Stimulated activated CD4-positive, alpha-beta T cell treated with anti-CD3 and anti-CD28 coated beads, Interleukin-4, amount 100 ng/mL, for 24 hours (primary cell): Measurements from ENCODE around the gene PEAK1.

Experiments used
- DNase-seq: peaks from one replicate; pipeline ENCODE4 v3.0.0-alpha.2; 2020

PEAK1 gene

DNA sequence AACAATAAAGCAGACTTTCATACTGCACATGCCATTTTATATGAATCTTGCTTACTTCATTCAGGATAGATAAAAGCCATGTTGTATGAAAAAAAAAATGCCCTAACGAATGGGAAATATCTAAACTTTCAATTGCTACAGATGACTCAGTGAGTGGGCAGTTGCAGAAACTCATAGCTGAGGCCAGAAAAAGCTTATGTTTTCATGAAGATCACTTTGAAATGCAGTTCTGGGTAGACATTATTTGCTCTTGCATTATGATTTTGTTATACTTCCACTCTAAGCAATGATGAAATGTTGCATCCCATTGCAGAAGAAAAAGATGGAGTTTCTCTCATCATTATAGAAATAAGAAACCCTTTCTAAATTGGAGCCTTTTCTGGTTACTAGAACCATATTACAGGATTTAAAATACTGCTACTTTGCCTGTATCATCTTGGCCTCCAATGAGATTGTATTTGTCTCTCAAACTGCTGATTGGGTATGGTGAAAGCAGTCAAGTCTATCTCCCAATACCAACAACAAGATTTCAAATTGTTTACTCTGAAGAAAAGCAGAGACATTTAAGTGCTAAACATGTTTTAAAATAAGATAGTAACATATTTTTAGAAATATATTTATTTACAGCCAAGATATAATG, 17.0 kb downstream of the PEAK1 start:
- DNase-seq = no peak

DNA sequence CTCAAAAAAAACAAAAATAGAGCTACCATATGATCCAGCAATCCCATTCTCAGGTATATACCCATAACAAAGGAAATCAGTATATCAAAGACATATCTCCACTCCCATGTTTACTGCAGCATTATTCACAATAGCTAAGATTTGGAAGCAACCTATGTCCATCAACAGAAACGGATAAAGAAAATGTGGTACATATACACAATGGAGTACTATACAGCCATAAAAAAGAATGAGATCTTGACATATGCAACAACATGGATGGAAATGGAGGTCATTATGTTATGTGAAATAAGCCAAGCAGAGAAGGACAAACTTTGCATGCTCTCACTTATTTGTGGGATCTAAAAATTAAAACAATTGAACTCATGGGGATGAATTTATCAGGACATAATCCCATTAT, 19.6 kb downstream of the PEAK1 start:
- no peak for DNase-seq

DNA sequence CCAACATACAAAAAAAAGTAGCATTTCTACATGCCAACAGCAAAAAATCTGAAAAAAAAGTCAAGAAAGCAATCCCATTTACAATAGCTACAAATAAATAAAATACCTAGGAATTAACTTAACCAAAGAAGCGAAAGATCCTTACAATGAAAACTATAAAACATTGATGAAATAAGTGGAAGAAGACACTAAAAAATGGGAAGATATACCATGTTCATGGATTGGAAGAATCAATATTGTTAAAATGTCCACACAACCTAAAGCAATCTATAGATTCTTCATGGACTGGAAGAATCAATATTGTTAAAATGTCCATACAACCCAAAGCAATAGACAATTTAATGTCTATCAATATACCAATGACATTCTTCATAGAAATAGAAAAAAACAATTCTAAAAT, 21.0 kb downstream of the PEAK1 start:
- DNase-seq = no peak

DNA sequence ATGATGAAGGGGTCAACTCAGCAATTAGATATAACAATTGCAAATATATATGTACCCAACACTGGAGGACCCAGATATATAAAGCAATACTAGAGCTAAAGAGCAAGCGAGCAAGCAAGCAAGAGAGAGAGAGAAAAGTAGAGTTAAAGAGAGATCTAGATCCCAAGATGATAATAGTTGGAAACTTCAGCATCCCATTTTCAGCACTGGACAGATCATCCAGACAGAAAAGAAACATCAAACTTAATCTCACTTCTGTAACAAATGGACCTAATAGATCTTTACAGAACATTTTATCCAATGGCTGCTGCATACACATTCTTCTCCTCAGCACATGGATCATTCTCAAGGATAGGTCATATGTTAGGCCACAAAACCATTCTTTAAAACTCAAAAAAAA, 23.2 kb downstream of the PEAK1 start:
- no peak for DNase-seq

DNA sequence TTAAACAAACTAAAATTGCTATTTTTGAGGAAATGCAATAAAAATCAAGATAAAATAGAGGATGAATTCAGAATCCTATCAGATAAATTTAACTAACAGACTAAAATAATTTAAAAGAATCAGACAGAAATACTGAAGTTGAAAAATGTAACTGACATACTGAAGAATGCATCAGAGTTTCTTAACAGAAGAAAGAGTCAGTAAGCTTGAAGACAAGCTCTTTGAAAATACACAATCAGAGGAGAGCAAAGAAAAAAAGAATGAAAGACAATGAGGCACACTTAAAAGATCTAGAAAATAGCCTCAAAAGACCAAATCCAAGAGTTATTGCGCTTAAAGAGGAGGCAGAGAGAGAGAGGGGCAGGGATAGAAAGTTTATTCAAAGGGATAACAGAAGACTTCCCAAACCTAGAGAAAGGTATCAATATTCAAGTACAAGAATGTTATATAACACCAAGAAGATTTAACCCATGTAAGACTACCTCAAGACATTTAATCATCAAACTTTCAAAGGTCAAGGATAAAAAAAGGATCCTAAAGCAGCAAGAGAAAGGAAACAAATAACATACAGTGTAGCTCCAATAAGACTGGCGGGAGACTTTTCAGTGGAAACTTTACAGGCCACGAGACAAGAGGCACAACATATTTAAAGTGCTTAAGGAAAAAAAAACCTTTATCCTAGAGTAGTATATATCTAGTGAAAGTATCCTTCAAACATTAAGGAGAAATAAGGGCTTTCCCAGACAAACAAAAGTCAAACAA, 24.7 kb downstream of the PEAK1 start:
- no peak for DNase-seq

DNA sequence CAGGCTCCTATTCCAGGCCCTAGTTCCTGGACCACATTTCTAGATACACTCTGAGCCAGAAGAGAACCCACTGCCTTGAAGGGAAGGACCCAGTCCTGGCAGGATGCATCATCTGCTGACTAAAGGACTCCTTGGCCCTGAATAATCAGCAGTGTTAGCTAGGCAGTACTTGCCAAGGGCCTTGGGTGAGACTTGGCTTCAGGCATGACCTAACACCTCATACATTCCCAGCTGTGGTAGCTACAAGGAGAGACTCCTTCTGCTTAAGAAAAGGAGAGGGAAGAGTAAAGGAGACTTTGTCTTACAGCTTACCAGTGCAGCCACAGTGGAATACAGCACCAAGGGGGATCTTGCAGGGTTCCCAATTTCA, 26.4 kb downstream of the PEAK1 start:
- no peak for DNase-seq

DNA sequence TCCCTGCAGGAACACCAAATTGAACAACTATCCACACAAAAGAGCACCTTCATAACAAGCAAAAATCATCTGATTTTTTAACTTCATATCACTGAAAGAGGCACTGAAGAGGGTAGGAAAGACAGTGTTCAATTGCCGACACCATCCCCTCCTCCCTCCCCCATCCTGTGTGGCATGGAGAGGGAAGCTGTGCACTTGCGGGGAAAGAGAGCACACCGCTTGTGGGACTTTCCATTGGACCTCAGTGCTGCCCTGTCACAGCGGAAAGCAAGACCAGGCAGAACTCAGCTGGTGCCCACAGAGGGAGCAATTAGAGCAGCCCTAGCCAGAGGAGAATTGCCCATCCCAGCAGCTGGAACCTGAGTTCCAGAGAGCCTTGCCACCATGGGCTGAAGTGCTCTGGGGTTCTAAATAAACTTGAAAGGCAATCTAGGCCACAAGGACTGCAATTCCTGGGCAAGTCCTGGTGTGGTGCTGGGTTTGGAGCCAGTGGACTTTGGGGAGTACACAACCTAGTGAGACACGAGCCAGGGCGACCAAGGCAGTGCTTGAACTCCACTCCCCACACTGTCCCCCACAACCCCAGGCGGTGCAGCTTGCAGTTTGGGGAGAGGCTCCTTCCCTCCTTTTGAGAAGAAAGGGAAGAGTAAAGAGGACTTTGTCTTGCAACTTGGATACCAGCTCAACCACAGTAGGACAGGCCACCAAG, 27.0 kb downstream of the PEAK1 start:
- no peak for DNase-seq

DNA sequence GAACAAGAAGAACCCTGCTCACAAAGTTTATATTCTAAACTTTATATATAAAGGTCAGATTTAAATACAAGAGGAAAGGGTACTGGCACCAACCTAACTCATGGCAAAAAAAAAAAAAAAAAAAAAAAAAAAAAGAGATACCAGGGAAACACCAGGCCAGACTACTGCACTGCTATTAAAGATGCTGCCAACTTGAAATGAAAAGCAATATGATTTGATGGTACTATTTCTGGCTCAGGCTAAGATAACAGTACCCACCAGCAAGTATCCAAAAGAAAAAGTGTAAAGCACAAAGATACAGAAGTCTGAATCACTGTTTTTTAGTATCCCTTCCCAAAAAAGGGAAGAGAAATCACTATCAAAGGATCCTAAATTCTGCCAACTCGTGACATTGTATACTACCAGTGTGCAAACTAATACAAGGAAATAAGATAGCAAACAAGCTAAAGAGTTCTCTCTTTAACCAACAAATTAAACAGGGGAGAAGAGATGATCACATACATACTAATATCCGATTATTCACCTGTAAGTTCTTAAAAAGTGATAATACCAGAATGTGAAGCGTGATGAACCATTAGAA, 28.4 kb downstream of the PEAK1 start:
- no peak for DNase-seq

DNA sequence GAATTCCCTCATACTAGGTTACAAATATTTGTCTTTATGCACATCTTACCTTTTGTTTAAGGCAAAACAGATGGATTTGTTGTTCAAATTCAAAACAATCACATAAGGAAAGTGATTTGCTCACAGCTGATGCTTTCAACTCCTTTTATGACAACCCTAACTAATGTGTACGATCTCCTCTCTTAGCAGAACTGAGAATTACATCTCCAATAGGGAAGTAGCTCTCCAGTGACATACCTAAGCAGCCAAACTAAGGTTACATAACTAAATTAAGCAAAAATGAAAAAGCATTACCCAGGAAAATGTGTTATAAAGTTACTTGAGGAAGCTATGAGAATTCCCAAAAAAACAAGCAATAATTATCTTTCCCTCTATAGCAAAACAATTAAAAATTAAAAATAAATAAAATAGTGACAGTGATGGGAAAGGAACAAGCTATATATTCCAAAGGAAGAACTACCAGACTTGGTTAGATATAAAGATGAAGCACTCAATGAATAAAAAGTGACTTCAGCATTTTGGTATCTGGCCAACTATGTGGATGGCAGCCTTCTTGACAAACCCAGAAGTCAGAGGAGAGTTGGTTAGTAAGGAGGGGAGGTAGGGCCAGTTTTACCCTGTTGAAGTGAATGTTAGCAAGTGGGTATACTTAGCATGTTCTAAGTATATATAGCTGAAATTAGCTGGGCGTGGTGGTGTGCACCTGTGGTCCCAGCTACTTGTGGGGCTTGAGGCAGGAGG, 32.4 kb downstream of the PEAK1 start:
- DNase-seq = no peak

DNA sequence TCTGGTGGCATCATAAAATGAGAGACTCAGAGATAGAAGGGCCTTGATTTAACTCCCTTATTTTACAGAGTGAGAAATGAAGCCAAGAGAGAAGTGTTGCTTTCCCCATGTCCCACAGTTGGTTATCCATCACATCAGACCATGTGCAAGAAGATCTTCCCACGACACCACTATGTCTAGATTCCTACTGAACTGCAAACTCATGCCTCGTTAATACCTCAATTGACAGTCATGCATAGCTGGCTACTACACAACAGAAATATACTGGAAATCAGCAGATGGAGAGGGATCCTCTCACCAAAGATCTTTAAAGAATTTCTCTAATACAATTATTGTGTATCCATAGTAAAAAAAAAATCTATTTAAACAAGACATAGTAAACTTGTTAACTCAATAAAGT, 33.3 kb downstream of the PEAK1 start:
- DNase-seq = no peak

DNA sequence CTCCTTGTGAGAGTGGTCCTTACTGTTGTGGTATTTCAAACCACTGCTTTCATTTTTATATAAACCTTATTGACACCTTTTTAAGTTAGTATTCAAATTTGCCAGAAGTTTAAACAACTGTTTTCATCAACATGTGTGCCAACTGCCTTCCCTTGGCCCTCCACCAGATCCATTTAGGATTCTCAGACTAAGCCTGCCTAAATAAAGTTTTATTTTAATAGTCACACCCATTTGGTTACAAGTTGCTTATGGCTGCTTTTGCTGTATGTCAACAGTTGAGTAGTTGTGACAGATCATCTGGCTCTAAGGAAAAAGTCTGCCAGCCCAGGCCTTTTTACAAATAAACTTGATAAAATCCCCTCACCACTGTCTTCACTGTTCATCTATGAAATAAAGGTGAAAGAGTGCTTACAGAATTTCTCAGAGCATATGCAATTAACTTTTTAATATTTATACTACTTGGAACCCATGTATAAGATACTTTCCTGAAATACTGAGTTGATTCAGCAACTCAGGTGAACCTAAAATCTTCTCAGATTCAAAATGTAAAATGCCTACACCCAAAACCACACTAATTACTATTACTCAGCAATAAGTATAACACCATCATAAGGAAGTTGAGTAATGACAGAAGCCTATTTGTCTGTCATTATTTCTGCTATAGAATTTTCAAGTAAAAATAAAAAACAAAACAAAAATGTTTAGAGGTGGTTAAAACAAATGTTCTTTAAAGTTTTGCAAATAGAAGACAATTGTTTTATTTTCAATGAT, 35.1 kb downstream of the PEAK1 start:
- no peak for DNase-seq

DNA sequence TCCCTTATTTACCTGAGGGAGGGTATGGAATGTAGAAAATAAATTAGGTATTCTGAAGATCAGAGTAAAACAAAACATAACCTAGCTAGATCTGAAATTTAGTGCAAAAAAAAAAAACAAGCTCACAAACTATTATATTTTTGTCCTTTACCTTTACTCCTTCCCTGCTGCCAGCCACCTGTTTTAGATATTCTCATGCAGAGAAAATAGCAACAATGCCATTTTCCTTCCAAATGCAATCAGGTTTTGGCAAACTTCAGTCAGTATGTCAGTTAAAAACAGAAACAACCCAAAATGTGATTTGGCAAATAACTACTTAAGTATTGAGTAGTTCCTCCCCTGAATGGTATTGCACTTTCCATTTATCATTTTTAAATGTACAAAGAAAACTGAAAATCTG, 35.8 kb downstream of the PEAK1 start:
- no peak for DNase-seq

DNA sequence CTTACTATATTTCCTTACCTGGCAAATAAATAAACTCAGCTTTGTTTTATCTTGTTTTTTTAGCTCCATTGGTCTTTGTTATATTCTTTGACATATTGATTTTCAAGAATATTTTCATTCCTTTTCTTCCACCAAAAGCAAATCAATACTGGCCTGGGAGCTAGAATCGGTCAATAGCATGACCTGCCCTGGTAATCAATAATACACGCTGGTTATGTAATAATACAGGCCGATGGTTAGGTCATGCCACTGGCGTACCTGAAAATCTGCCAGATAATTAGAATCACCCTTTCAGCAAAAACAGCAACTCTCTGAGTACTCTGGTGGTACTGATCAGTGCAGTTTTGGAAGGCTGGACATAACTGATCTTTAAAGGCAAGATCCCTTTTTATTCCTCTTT, 39.9 kb downstream of the PEAK1 start:
- DNase-seq = no peak

DNA sequence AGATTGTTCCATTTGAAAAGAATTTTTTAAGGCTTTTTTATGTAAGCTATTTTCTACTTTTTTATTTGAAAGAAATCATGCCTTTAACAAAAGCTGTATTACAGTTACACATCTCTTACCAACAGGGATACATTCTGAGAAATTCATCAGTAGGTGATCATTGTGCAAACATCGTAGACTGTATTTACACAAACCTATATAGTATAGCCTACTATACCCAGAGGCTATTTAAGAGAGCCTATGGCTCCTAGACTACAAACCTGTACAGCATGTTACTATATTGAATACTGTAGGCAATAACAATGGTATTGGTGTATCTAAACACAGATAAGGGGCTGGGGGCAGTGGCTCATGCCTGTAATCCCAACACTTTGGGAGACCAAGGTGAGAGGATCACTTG, 43.1 kb downstream of the PEAK1 start:
- DNase-seq = no peak

DNA sequence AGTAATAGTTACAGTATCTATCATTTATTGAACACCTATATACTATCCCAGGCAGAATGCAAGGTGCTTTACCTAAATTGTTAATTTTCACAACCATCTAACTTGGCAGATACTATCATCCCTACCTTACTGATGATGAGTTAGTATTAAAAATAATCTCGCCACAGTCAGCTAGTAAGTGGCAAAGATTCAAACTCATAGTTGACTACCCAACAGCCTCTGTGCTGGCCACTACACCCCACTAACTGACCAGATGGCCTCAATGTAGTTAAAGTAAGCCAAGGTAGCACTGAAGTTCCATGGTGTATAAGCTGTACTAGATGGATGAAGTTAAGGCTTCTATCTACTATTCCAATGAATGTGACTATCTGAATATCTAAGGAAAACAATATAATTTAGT, 44.8 kb downstream of the PEAK1 start:
- no peak for DNase-seq

DNA sequence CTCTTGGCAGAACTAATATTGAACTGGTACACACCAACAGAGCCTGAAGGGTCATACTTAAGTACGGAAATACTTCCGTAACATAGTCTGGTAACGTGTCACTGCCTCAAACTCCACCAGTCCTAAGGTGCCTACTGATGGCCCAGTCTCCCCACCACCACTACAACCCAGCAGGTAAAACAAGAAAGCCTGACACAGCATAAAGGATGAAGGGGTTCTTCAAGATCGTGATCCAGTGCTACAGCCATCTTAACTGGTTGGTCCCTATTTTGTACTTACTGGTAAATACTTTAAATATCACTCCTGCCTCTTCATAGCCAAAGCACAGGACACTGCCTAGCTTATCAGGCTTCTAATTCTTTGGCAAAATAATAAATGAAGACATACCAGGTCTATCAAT, 46.5 kb downstream of the PEAK1 start:
- no peak for DNase-seq

DNA sequence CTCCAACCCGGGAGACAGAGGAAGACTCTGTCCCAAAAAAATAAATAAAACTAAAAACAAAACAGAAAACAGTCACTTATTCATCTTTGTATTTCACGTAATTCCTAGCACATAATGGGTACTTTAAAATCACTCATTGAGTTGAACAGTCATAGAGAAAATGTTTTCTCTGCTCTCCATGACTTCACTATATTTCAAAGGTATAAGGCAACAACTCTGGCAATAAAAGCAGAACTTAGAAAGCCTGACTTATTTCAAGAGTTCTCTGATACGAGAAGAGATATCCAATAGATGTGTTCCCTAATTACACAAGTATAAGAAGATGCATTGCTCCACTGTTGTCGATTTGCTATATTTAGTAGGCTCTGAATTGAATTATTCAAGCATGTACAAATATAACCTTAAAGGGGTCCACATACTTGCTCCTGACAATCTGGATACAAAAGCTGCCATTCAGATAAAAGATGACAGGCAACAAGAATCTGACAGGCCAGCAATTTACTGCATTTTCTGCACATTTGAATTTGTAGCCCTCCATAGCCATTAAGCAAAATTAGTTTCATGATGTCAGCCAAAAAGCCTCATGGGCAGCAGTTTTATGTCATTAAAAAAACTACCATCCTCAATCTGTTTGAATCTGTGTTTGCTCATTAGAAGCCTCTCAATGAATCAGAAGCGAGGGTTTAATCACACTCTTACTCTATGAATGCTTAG, 47.9 kb downstream of the PEAK1 start:
- DNase-seq = no peak

DNA sequence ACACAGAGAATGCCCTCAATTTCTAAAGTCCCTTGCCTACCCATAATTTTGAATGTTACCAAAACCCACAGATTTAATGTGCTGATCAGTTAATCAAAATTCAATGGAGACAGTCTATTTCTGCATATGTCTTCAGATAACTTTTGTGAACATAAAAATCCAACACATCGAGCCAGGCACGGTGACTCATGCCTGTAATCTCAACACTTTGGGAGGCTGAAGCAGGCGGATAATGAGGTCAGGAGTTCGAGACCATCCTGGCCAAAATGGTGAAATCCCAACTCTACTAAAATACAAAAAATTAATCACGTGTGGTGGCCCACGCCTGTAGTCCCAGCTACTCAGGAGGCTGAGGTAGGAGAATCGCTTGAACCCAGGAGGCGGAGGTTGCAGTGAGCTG, 49.3 kb downstream of the PEAK1 start:
- no peak for DNase-seq

DNA sequence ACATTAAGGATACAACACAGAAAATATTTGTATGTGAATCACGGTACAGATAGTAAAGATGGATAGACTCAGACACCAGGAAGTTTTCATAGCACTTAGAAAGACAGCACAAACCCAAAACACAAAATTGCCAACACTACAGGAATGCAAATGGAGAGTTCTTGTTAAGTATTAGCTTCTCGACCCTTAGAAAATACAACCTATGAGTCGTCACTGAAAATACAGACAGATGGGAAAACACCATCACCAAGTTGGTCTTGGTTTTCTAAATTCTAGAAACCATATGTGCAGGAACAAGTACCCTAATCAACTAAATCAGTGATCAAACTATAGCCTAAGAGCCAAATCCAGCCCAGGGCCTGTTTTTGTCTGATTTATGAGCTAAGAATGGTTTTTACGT, 50.7 kb downstream of the PEAK1 start:
- DNase-seq = no peak

DNA sequence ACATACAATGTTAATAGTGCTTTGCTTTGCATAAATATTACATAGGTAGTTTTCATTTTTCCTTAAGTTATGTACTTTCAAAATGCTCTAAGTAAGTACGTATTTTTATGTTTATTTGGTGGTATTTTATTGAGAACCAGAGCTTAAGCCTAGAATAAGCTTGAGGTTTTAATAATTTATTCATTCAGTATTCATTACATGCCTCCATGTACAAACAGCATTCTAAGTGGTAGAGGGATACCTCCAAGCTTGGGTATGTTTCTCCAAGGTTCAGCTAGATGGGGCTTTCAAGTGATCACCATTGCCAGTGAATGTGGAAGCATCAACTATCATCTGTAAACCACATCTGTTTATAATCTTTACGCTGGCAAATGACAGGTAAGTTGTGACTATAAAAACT, 52.3 kb downstream of the PEAK1 start:
- DNase-seq = no peak

DNA sequence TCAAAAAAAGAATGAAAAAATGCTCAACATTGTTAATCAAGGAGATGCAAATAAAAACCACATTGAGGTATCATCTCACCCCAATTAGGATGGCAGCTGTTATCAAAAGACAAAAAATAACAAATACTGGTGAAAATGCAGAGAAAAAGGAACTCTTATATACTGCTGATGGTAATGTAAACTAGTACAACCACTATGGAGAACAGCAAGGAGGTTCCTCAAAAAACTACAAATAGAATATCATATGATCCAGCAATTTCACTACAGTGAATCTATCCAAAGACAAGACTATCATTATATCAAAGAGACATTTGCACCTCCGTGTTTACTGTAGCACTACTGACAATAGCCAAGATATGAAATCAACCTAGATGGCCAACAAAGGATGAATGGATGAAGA, 58.4 kb downstream of the PEAK1 start:
- no peak for DNase-seq
